Erythroblast (primary cell): ENCODE data around the gene TMC8.

Experiments used
- GATA1 ChIP-seq: IDR thresholded peaks from 2 replicates; pipeline ENCODE4 v1.6.1; 2011; ENCODE audit warnings: low read depth, mild to moderate bottlenecking, control low read depth, low read length, moderate library complexity
- POLR2A ChIP-seq: IDR thresholded peaks from 2 replicates; pipeline ENCODE4 v1.6.1; 2011; ENCODE audit warnings: mild to moderate bottlenecking, low read length

DNA sequence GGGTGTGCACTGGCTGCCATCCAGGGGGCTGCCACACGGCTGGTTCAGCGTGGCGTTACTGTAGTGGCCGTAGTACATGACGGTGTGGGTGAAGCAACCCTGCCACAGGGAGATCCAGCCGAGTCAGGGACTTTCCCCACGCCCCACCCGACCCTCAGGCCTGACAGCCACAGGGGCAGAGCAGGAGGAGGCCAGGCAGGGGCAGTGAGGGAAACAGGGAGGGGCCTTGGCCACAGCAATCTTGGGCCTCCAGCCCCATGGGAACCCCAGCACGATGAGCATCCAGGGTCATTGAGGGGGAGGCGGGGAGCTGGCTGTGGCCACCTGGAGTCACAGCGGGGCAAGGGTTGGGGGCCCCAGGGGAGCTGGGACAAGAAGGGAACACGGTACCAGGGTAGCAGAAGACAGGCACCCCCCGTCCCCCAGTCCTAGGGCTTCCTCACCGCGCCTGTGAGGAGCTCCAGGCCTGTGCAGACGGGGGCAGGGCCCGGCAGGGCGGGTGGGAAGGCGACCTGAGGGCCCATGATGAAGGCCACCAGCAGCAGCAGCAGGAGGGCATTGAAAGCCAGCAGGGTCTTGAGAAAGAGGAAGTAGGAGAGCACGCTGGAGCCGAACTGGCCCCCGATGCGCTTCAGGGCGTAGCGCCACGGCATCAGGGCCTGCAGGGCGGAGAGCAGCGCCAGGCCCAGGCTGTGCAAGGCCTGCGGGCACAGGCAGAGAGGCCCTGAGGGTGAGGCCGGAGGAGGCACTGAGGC, 6.3 kb upstream of the TMC8 start:
- TF ChIP-seq POLR2A (no peak), GATA1 (no peak)
